GM23248 (cell line): ENCODE results near the gene RFTN1. TPM values are rescaled to one million over a fixed set of nuclear protein-coding genes. Genes with fewer than 3 reads are reported as not detected.

ENCODE experiments used
- DNase-seq: peaks from one replicate; pipeline ENCODE4 v3.0.0-alpha.2; 2015
- H2AFZ ChIP-seq: fragments of 200-600 bp; sonication (generic); 2 replicates; pipeline ENCODE4 v1.6.1; 2016; ENCODE audit warnings: antibody characterized with exemption
- H3F3A ChIP-seq: fragments of 200-600 bp; sonication (generic); 2 replicates; pipeline ENCODE4 v1.6.1; 2016; ENCODE audit warnings: mild to moderate bottlenecking, antibody characterized with exemption, mixed run types; ENCODE audit not compliant: insufficient read depth
- H3K27ac ChIP-seq: fragments of 200-600 bp; sonication (generic); 2 replicates; pipeline ENCODE4 v1.5.1; 2016; ENCODE audit warnings: mild to moderate bottlenecking
- H3K27me3 ChIP-seq: fragments of 200-600 bp; sonication (generic); replicated peaks from 2 replicates; pipeline ENCODE4 v1.6.1; 2016; ENCODE audit warnings: mild to moderate bottlenecking; ENCODE audit not compliant: insufficient read depth
- H3K36me3 ChIP-seq: fragments of 200-600 bp; sonication (generic); 2 replicates; pipeline ENCODE4 v1.6.1; 2016; ENCODE audit warnings: low read depth, mild to moderate bottlenecking
- H3K4me1 ChIP-seq: fragments of 200-600 bp; sonication (generic); 2 replicates; pipeline ENCODE4 v1.6.1; 2016; ENCODE audit warnings: mild to moderate bottlenecking; ENCODE audit not compliant: insufficient read depth
- H3K4me2 ChIP-seq: fragments of 200-600 bp; sonication (generic); one replicate; pipeline ENCODE4 v1.6.1; 2016; ENCODE audit warnings: mild to moderate bottlenecking; ENCODE audit not compliant: unreplicated experiment
- H3K4me3 ChIP-seq: fragments of 200-600 bp; sonication (generic); 2 replicates; pipeline ENCODE4 v1.5.1; 2016; ENCODE audit warnings: mild to moderate bottlenecking
- H3K79me2 ChIP-seq: fragments of 200-600 bp; sonication (generic); 2 replicates; pipeline ENCODE4 v1.6.1; 2016; ENCODE audit warnings: mild to moderate bottlenecking; ENCODE audit not compliant: insufficient read depth
- H3K9ac ChIP-seq: fragments of 200-600 bp; sonication (generic); 2 replicates; pipeline ENCODE4 v1.6.1; 2016; ENCODE audit warnings: mild to moderate bottlenecking
- H3K9me2 ChIP-seq: fragments of 200-600 bp; sonication (generic); 2 replicates; pipeline ENCODE4 v1.6.1; 2016; ENCODE audit warnings: mixed run types, mild to moderate bottlenecking, moderate library complexity; ENCODE audit not compliant: insufficient read depth
- H3K9me3 ChIP-seq: fragments of 200-600 bp; sonication (generic); one replicate; pipeline ENCODE4 v1.6.1; 2017; ENCODE audit warnings: low read depth
- H4K20me1 ChIP-seq: fragments of 200-600 bp; sonication (generic); 2 replicates; pipeline ENCODE4 v1.6.0; 2016; ENCODE audit not compliant: insufficient read depth
- EZH2 ChIP-seq: fragments of 200-600 bp; sonication (generic); IDR thresholded peaks from 2 replicates; pipeline ENCODE4 v1.6.1; 2018; ENCODE audit warnings: antibody characterized with exemption, mild to moderate bottlenecking; ENCODE audit not compliant: insufficient read depth, poor library complexity, severe bottlenecking
- EZH2phosphoT487 ChIP-seq: fragments of 200-600 bp; sonication (generic); IDR thresholded peaks from 2 replicates; pipeline ENCODE4 v1.6.1; 2018; ENCODE audit warnings: antibody characterized with exemption, moderate library complexity, mild to moderate bottlenecking, low read depth; ENCODE audit not compliant: insufficient read depth
- WGBS, 2 experiments: methylation state at CpG; one replicate each; pipeline ENCODE4 v1.1.6; 2015 to 2017; ENCODE audit warnings: low lambda C conversion rate in 2 of 2, low coverage in 1 of 2; ENCODE audit errors: missing lambda C conversion rate in 2 of 2; 5-methylcytosine and 5-hydroxymethylcytosine counted together
- in situ Hi-C: fragments of 300-500 bp; cut with MboI; formaldehyde crosslinking; loops from 2 replicates; pipeline ENCODE4 v1.15.0; 2020
- polyA plus RNA-seq: library from polyadenylated mRNA; unstranded; fragments of >200 nt; fragmentation: Nextera tagmentation; extraction: Ambion mirVana; gene quantifications from 2 replicates; pipeline ENCODE4 v1.2.1, GENCODE V29; 2016
- total RNA-seq: library from RNA; depleted of rRNA; stranded (reverse); fragments of >200 nt; shearing (Covaris generic); gene quantifications from 2 replicates; pipeline ENCODE4 v1.2.3, GENCODE V29; 2014

The RFTN1 gene
- total and polyA plus RNA-seq, 2 experiments from 2014 or later, result 43.1 to 77.7 TPM

DNA sequence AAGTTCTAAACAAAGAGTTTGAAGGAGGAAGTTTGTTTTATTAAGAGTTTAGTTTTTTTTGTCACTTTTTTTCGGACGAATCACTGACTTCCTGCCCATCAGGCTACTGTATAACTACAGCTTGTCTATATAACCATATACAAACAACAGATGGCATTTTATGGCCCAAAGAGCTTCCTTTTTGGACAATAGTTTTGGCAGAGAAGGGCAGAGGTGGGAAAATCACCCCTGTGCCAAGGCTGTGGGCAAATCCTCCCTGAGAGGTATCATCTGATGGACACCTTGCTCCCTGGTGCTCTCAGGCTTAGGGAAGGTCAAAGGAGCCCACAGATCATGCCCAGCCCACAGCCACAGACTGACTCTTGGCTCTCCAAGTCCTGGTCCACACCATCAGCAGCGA is 135.1 kb downstream of the RFTN1 start:
- H3K4me3 ChIP-seq, result no peak overlapping the region
- no peak overlapping the region for H3K4me2 ChIP-seq
- peaks cover 12% of the 10 kb centered on the region; the same call in 1 of the 2 replicates for H3K36me3 ChIP-seq
- H3K9me3 ChIP-seq, result no peaks in the 10 kb centered on the region
- H3K27me3 ChIP-seq, result no peaks in the 10 kb centered on the region
- 98% methylated on average over 3 of the region's 3 CpGs for WGBS, 2 experiments
- peak overlapping the region; percentile 39; the same call in 1 of the 2 replicates for H3K27ac ChIP-seq
- in situ Hi-C loops, result no loop called here
- H3K4me1 ChIP-seq, result peaks cover 13% of the 10 kb centered on the region; the same call in 1 of the 2 replicates
- H4K20me1 ChIP-seq, result no peaks in the 10 kb centered on the region
- H3K9me2 ChIP-seq, result no peaks in the 10 kb centered on the region
- H3F3A ChIP-seq, result peaks cover 10% of the 10 kb centered on the region; the same call in 1 of the 2 replicates
- TF ChIP-seq EZH2 (no peak), EZH2phosphoT487 (no peak)
- H2AFZ ChIP-seq, result no peak overlapping the region
- no peak for DNase-seq
- peaks cover 8% of the 10 kb centered on the region; the same call in 1 of the 2 replicates for H3K79me2 ChIP-seq
- no peak overlapping the region for H3K9ac ChIP-seq

- Histone ChIP-seq H3F3A (peaks cover 10% of the 10 kb centered on the region; the same call in 1 of the 2 replicates), H3K9ac (no peak overlapping the region), H3K36me3 (peaks cover 12% of the 10 kb centered on the region; the same call in 1 of the 2 replicates), H2AFZ (no peak overlapping the region), H3K9me2 (no peaks in the 10 kb centered on the region), H3K27ac (no peak overlapping the region), H3K79me2 (peaks cover 8% of the 10 kb centered on the region; the same call in 1 of the 2 replicates), H3K4me3 (no peak overlapping the region), H3K4me1 (peaks cover 13% of the 10 kb centered on the region; the same call in 1 of the 2 replicates), H4K20me1 (no peaks in the 10 kb centered on the region), H3K27me3 (no peaks in the 10 kb centered on the region), H3K4me2 (no peak overlapping the region), H3K9me3 (no peaks in the 10 kb centered on the region)
- 82 to 88% methylated on average over 15 of the region's 15 CpGs for WGBS, 2 experiments
- TF ChIP-seq EZH2 (no peak), EZH2phosphoT487 (no peak)
- in situ Hi-C loops, result no loop called here
- no peak for DNase-seq
Observed at GRCh38 chr3:16377847-16378302, 135.6 kb downstream of the RFTN1 start.

- no peaks in the 10 kb centered on the region for H3K27me3 ChIP-seq
- 91 to 95% methylated on average over 5 of the region's 5 CpGs for WGBS, 2 experiments
- no peak overlapping the region for H2AFZ ChIP-seq
- no peak overlapping the region for H3K4me3 ChIP-seq
- no peak overlapping the region for H3K27ac ChIP-seq
- H3K9ac ChIP-seq, result no peak overlapping the region
- in situ Hi-C loops, result no loop called here
- no peaks in the 10 kb centered on the region for H3K9me3 ChIP-seq
- no peaks in the 10 kb centered on the region for H3K9me2 ChIP-seq
- no peak for TF ChIP-seq EZH2phosphoT487
- TF ChIP-seq EZH2, result no peak
- no peak for DNase-seq
- H3K79me2 ChIP-seq, result peaks cover 8% of the 10 kb centered on the region; the same call in 1 of the 2 replicates
- peaks cover 10% of the 10 kb centered on the region; the same call in 1 of the 2 replicates for H3F3A ChIP-seq
- H3K36me3 ChIP-seq, result peaks cover 12% of the 10 kb centered on the region; the same call in 1 of the 2 replicates
- H4K20me1 ChIP-seq, result no peaks in the 10 kb centered on the region
- peaks cover 13% of the 10 kb centered on the region; the same call in 1 of the 2 replicates for H3K4me1 ChIP-seq
- H3K4me2 ChIP-seq, result no peak overlapping the region
Observed at GRCh38 chr3:16377196-16377595, 136.3 kb downstream of the RFTN1 start.

GRCh38 chr3:16375891-16376290 is 137.6 kb downstream of the RFTN1 start:
- peaks cover 12% of the 10 kb centered on the region; the same call in 1 of the 2 replicates for H3K36me3 ChIP-seq
- H3K9me3 ChIP-seq, result no peaks in the 10 kb centered on the region
- H3K9me2 ChIP-seq, result no peaks in the 10 kb centered on the region
- no peak overlapping the region for H3K9ac ChIP-seq
- in situ Hi-C loops, result no loop called here
- peaks cover 8% of the 10 kb centered on the region; the same call in 1 of the 2 replicates for H3K79me2 ChIP-seq
- no peaks in the 10 kb centered on the region for H4K20me1 ChIP-seq
- no peak for DNase-seq
- H3K4me1 ChIP-seq, result peaks cover 13% of the 10 kb centered on the region; the same call in 1 of the 2 replicates
- H3K4me2 ChIP-seq, result no peak overlapping the region
- H3F3A ChIP-seq, result peaks cover 10% of the 10 kb centered on the region; the same call in 1 of the 2 replicates
- H2AFZ ChIP-seq, result no peak overlapping the region
- no peak overlapping the region for H3K4me3 ChIP-seq
- no peaks in the 10 kb centered on the region for H3K27me3 ChIP-seq
- TF ChIP-seq EZH2 (no peak), EZH2phosphoT487 (no peak)
- 93 to 95% methylated on average over 6 of the region's 6 CpGs for WGBS, 2 experiments
- H3K27ac ChIP-seq, result no peak overlapping the region
